Measurements from ENCODE around the gene TBC1D10B.

The TBC1D10B gene

GRCh38 chr16:30370456-30371247, at the start of gene TBC1D10B:
TSS of gene TBC1D10B (minus strand) at chr16:30370494. CDS start at chr16:30370183, 311 bp downstream.
- DNase-seq (ENCODE audit: extremely low spot score) = peak; percentile 95
- no peak for TF ChIP-seq CTCF (IDR thresholded peaks at IDR 0.05; ENCODE audit: control extremely low read depth, extremely low read depth, low read depth, missing control alignments)
- CTCF ChIA-PET = interaction anchor here (0.7 to 1.9 kb wide), 20 partner anchors 10 to 323 kb away, joined by 3 to 15 read pairs (median 4); partner anchors contain the start of genes CD2BP2, DCTPP1, SEPTIN1 and TBX6
- POLR2A ChIA-PET = interaction anchor here (0.5 to 1.9 kb wide), 10 partner anchors 9 to 279 kb away, joined by 3 to 11 read pairs (median 4); partner anchors contain the start of genes CD2BP2, SEPTIN1 and TBX6

GRCh38 chr16:30418350-30419181, 48.3 kb upstream of the TBC1D10B start:
- POLR2A ChIA-PET = interaction anchor here (0.5 to 2.0 kb wide), 8 partner anchors 9 to 109 kb away, joined by 3 to 8 read pairs (median 3); partner anchors contain the start of gene DCTPP1
- CTCF ChIA-PET = interaction anchor here (1.0 to 5.1 kb wide), 12 partner anchors 8 to 298 kb away, joined by 3 to 58 read pairs (median 4); partner anchors contain the start of genes DCTPP1 and ZNF771
- DNase-seq (ENCODE audit: extremely low spot score) = no peak
- no peak for TF ChIP-seq CTCF (IDR thresholded peaks at IDR 0.05; ENCODE audit: control extremely low read depth, extremely low read depth, low read depth, missing control alignments)

- ChIA-PET POLR2A (interaction anchor here (0.5 to 2.0 kb wide), 10 partner anchors 8 to 767 kb away, joined by 3 to 8 read pairs (median 3); partner anchors contain the start of gene DCTPP1), CTCF (interaction anchor here (1.0 to 5.1 kb wide), 10 partner anchors 9 to 298 kb away, joined by 3 to 58 read pairs (median 4); partner anchors contain the start of genes DCTPP1 and ZNF771)
- TF ChIP-seq CTCF (IDR thresholded peaks at IDR 0.05; ENCODE audit: control extremely low read depth, extremely low read depth, low read depth, missing control alignments) = peak; percentile 33
- peak; percentile 79 for DNase-seq (ENCODE audit: extremely low spot score)
Measured at GRCh38 chr16:30417529-30418349, 47.4 kb upstream of the TBC1D10B start.

GRCh38 chr16:30416624-30417528, 46.6 kb upstream of the TBC1D10B start:
- TF ChIP-seq CTCF (IDR thresholded peaks at IDR 0.05; ENCODE audit: control extremely low read depth, extremely low read depth, low read depth, missing control alignments) = no peak
- ChIA-PET POLR2A (interaction anchor here (0.5 to 2.0 kb wide), 7 partner anchors 7 to 224 kb away, joined by 3 to 8 read pairs (median 3); partner anchors contain the start of genes DCTPP1 and ZNF771), CTCF (interaction anchor here (1.0 to 5.1 kb wide), 12 partner anchors 9 to 297 kb away, joined by 3 to 58 read pairs (median 4); partner anchors contain the start of genes DCTPP1 and ZNF771)
- no peak for DNase-seq (ENCODE audit: extremely low spot score)

GRCh38 chr16:30416047-30416603, 45.8 kb upstream of the TBC1D10B start:
- CTCF ChIA-PET = interaction anchor here (1.0 to 2.8 kb wide), 5 partner anchors 9 to 235 kb away, joined by 3 to 10 read pairs (median 4); partner anchors contain the start of genes DCTPP1, PRR14 and ZNF771
- POLR2A ChIA-PET = interaction anchor here (0.6 to 1.0 kb wide), 2 partner anchors 9 to 278 kb away, joined by 3 to 8 read pairs; partner anchors contain the start of gene ZNF771
- no peak for DNase-seq (ENCODE audit: extremely low spot score)
- TF ChIP-seq CTCF (IDR thresholded peaks at IDR 0.05; ENCODE audit: control extremely low read depth, extremely low read depth, low read depth, missing control alignments) = no peak

Data from GM10248 (cell line).